ENCODE data around the gene NEBL. TPM values are rescaled to one million over a fixed set of nuclear protein-coding genes. Genes with fewer than 3 reads are reported as not detected.

NEBL gene
- total RNA-seq, 2 donors from 2014 or later = 14.1 to 26.6 TPM

GRCh38 chr10:20891338-20891714 lies 5.8 kb downstream of the NEBL start:
- H3K36me3 ChIP-seq = no peaks in the 10 kb centered on the region
- H3K9me3 ChIP-seq = no peaks in the 10 kb centered on the region
- intact Hi-C loops (cut with DNase I) = no loop called here

DNA sequence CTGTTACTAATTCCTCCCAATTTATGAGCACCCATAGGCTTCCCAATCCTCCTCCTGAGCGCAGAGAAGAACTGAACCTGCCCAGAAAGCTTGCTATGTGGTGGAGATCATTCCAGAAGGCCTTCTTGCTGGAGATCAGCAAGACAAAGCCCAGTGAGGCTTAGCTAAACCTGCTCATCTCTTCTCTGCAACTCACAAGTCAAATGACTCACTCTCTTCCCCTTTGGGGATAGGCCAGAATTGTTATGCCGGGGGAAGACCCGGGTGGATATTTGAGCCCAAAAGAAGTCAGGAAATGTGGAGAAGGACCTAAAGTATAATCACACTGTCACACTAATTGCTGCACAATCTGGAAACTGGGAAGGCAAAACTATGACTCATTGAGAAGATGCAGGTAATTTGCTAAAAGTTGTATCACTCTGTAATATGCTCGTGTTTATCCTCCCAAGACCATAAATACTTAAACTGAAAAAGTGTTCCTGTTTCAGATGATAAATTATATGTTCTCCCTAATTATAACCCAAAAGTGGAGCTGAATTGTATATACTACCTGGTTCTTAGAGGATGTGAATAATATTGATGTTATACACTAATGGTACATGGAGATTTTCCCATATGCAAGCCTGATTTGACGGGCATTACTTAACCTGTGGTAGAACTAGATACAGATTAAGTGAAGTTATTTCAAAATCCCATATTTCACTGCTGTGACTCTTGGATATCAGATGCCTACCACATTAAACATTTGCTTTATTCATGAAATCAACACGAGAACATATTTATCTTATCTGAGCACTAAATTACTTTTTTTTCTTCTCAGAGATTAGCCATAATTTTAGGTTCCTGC lies 6.4 kb downstream of the NEBL start:
- Histone ChIP-seq H3K27ac (no peak overlapping the region), H3K27me3 (no peaks in the 10 kb centered on the region), H3K4me3 (no peak overlapping the region), H3K9me3 (no peaks in the 10 kb centered on the region), H3K4me1 (no peaks in the 10 kb centered on the region), H3K9ac (ENCODE audit: low read depth in 2 of 2, low read length in 2 of 2) (no peak overlapping the region), H3K36me3 (no peaks in the 10 kb centered on the region)
- intact Hi-C loops (cut with DNase I) = no loop called here
- TF ChIP-seq, protein P1, sequence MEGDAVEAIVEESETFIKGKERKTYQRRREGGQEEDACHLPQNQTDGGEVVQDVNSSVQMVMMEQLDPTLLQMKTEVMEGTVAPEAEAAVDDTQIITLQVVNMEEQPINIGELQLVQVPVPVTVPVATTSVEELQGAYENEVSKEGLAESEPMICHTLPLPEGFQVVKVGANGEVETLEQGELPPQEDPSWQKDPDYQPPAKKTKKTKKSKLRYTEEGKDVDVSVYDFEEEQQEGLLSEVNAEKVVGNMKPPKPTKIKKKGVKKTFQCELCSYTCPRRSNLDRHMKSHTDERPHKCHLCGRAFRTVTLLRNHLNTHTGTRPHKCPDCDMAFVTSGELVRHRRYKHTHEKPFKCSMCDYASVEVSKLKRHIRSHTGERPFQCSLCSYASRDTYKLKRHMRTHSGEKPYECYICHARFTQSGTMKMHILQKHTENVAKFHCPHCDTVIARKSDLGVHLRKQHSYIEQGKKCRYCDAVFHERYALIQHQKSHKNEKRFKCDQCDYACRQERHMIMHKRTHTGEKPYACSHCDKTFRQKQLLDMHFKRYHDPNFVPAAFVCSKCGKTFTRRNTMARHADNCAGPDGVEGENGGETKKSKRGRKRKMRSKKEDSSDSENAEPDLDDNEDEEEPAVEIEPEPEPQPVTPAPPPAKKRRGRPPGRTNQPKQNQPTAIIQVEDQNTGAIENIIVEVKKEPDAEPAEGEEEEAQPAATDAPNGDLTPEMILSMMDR (IDR thresholded peaks at IDR 0.05) = no peak
- no peak for DNase-seq

More at GRCh38 chr10:20891338-20891714, 5.8 kb downstream of the NEBL start:
- no peak overlapping the region for H3K4me3 ChIP-seq
- H3K9ac ChIP-seq (ENCODE audit: low read depth in 2 of 2, low read length in 2 of 2) = no peak overlapping the region
- no peak overlapping the region for H3K27ac ChIP-seq
- no peaks in the 10 kb centered on the region for H3K4me1 ChIP-seq
- TF ChIP-seq, protein P1 (IDR thresholded peaks at IDR 0.05) = no peak
- no peak for DNase-seq
- H3K27me3 ChIP-seq = no peaks in the 10 kb centered on the region

DNA sequence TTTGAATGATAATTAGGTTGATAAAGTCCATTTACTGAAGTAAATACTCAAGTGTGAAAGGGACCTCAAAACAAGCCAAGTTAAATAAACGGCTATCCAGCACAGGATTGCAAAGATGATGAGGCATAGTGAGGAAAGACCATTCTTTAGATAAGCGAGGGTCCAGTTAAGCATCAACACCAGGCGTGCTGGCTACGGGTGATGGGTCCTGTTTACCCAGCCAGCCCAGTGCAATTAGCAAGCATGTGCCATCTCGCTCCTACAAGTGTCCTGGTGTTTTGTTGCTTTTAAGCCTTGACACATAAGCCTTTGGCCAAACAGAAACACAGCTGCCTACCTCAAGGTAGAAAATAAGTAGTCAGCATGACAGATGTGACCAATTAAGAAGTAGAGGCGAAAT lies 7.1 kb downstream of the NEBL start:
- intact Hi-C loops (cut with DNase I) = no loop called here
- TF ChIP-seq, protein P1 (IDR thresholded peaks at IDR 0.05) = no peak
- no peak for DNase-seq

GRCh38 chr10:20888620-20889330 lies 8.3 kb downstream of the NEBL start:
- Histone ChIP-seq H3K9me3 (no peaks in the 10 kb centered on the region), H3K4me3 (no peak overlapping the region), H3K4me1 (no peaks in the 10 kb centered on the region), H3K36me3 (no peaks in the 10 kb centered on the region), H3K27me3 (no peaks in the 10 kb centered on the region), H3K9ac (ENCODE audit: low read depth in 2 of 2, low read length in 2 of 2) (no peak overlapping the region), H3K27ac (no peak overlapping the region)
- TF ChIP-seq, protein P1 (IDR thresholded peaks at IDR 0.05) = no peak
- intact Hi-C loops (cut with DNase I) = no loop called here
- no peak for DNase-seq

More for the DNA sequence above, 7.1 kb downstream of the NEBL start:
- Histone ChIP-seq H3K27me3 (no peaks in the 10 kb centered on the region), H3K27ac (no peak overlapping the region), H3K36me3 (no peaks in the 10 kb centered on the region), H3K9me3 (no peaks in the 10 kb centered on the region), H3K4me3 (no peak overlapping the region), H3K9ac (ENCODE audit: low read depth in 2 of 2, low read length in 2 of 2) (no peak overlapping the region), H3K4me1 (no peaks in the 10 kb centered on the region)

- H3K27me3 ChIP-seq = no peaks in the 10 kb centered on the region
- intact Hi-C loops (cut with DNase I) = no loop called here
- no peaks in the 10 kb centered on the region for H3K36me3 ChIP-seq
- TF ChIP-seq, protein P1 (IDR thresholded peaks at IDR 0.05) = no peak
- H3K4me1 ChIP-seq = no peaks in the 10 kb centered on the region
- no peak for DNase-seq
- no peak overlapping the region for H3K4me3 ChIP-seq
- no peak overlapping the region for H3K9ac ChIP-seq (ENCODE audit: low read depth in 2 of 2, low read length in 2 of 2)
- H3K27ac ChIP-seq = no peak overlapping the region
- no peaks in the 10 kb centered on the region for H3K9me3 ChIP-seq
Measured at GRCh38 chr10:20887706-20888555, 9.2 kb downstream of the NEBL start.

Measured in colonic mucosa (tissue), 4 donors.